Hematopoietic multipotent progenitor cell treated with erythropoietin and hydrocortisone succinate and interleukin-3 and kit ligand, for 17 days (in vitro differentiated cells): ENCODE results near the gene BST1.
"Not testable (repeated sequence)": the region's sequence is repeated elsewhere in the genome, so short reads cannot be mapped to it uniquely, and the experiment has no call there.

Experiments
- DNase-seq: peaks from one replicate; pipeline ENCODE4 v3.0.0-alpha.2; 2015; ENCODE audit warnings: low spot score

Gene BST1

GRCh38 chr4:15711762-15712161, 8.9 kb downstream of the BST1 start:
- no peak for DNase-seq

GRCh38 chr4:15712214-15712613, 9.3 kb downstream of the BST1 start:
- no peak for DNase-seq

- DNase-seq, result no peak
Observed at GRCh38 chr4:15714141-15714540, 11.3 kb downstream of the BST1 start.

GRCh38 chr4:15714646-15715435, 12.0 kb downstream of the BST1 start:
- DNase-seq, result no peak

GRCh38 chr4:15716115-15716514, 13.2 kb downstream of the BST1 start:
- DNase-seq, result no peak

GRCh38 chr4:15717086-15717485, 14.2 kb downstream of the BST1 start:
- no peak for DNase-seq

GRCh38 chr4:15717657-15718416, 15.0 kb downstream of the BST1 start:
- DNase-seq, result no peak

GRCh38 chr4:15718465-15718864, 15.6 kb downstream of the BST1 start:
- no peak for DNase-seq

- DNase-seq, result no peak
Observed at GRCh38 chr4:15718959-15719358, 16.1 kb downstream of the BST1 start.

GRCh38 chr4:15719506-15719905, 16.6 kb downstream of the BST1 start:
- no peak for DNase-seq

- DNase-seq, result no peak
Observed at GRCh38 chr4:15720851-15721250, 18.0 kb downstream of the BST1 start.

- no peak for DNase-seq
Observed at GRCh38 chr4:15725608-15726007, 22.7 kb downstream of the BST1 start.

GRCh38 chr4:15729910-15730533, 27.2 kb downstream of the BST1 start:
- DNase-seq, result peak; percentile 61

GRCh38 chr4:15733061-15733460, 30.2 kb downstream of the BST1 start:
- not testable (repeated sequence) for DNase-seq

- DNase-seq, result no peak
Observed at GRCh38 chr4:15735536-15735935, 32.7 kb downstream of the BST1 start.

- DNase-seq, result no peak
Observed at GRCh38 chr4:15736514-15737050, 33.7 kb downstream of the BST1 start.

GRCh38 chr4:15737255-15737654, 34.4 kb downstream of the BST1 start:
- no peak for DNase-seq

GRCh38 chr4:15738877-15739276, 36.0 kb downstream of the BST1 start:
- no peak for DNase-seq

- DNase-seq, result no peak
Observed at GRCh38 chr4:15740764-15741404, 38.0 kb downstream of the BST1 start.

- DNase-seq, result no peak
Observed at GRCh38 chr4:15742083-15742582, 39.3 kb downstream of the BST1 start.

- DNase-seq, result no peak
Observed at GRCh38 chr4:15742637-15743036, 39.8 kb downstream of the BST1 start.

GRCh38 chr4:15744016-15744545, 41.2 kb downstream of the BST1 start:
- no peak for DNase-seq
